WTC11 (cell line): ENCODE measurements around the gene SERPINB6. TPM values are rescaled to one million over a fixed set of nuclear protein-coding genes. Genes with fewer than 3 reads are reported as not detected.

Source experiments
- ATAC-seq: fragments of 200-7000 bp; cut with Tn5 transposase; 2 replicates; pipeline ENCODE4 v1.10.0; 2021; ENCODE audit warnings: mild to moderate bottlenecking, moderate library complexity
- CTCF ChIA-PET: fragments of 300-600 bp; sonication (Branson Sonifier 250); formaldehyde crosslinking; loops from one replicate; lab custom pipeline; 2021; ENCODE audit warnings: antibody characterized with exemption; lab: Charles Lee
- POLR2A ChIA-PET: fragments of 350-600 bp; sonication (Branson Sonifier 250); formaldehyde crosslinking; loops from one replicate; lab custom pipeline; 2021; ENCODE audit warnings: antibody characterized with exemption; lab: Charles Lee
- DNase-seq: peaks from one replicate; pipeline ENCODE4 v3.0.0; 2021; ENCODE audit warnings: low spot score
- H3K27ac Mint-ChIP-seq: 2 replicates; pipeline ENCODE4 v1.8.0; 2021; ENCODE audit warnings: mixed read lengths
- H3K27me3 Mint-ChIP-seq: 2 replicates; pipeline ENCODE4 v1.8.0; 2021; ENCODE audit warnings: low read depth, mild to moderate bottlenecking, moderate library complexity, mixed read lengths
- H3K36me3 Mint-ChIP-seq: 2 replicates; pipeline ENCODE4 v1.8.0; 2021; ENCODE audit warnings: mixed read lengths
- H3K4me1 Mint-ChIP-seq: 2 replicates; pipeline ENCODE4 v1.8.0; 2022; ENCODE audit warnings: mixed read lengths
- H3K4me3 Mint-ChIP-seq: 2 replicates; pipeline ENCODE4 v1.8.0; 2021; ENCODE audit warnings: mild to moderate bottlenecking, moderate library complexity, mixed read lengths
- H3K9me3 Mint-ChIP-seq: 2 replicates; pipeline ENCODE4 v1.8.0; 2021; ENCODE audit warnings: mixed read lengths
- AFF4 ChIP-seq: sonication (generic); formaldehyde crosslinking; IDR thresholded peaks from 2 replicates; pipeline ENCODE4 v1.8.1; 2023; ENCODE audit warnings: mild to moderate bottlenecking, missing genetic modification reagents, borderline replicate concordance
- ELF4 ChIP-seq: sonication (generic); formaldehyde crosslinking; IDR thresholded peaks from 2 replicates; pipeline ENCODE4 v1.8.1; 2022; ENCODE audit warnings: low read depth, mild to moderate bottlenecking, moderate library complexity, missing genetic modification reagents
- EMX1 ChIP-seq: fragments of 250-450 bp; sonication (Bioruptor Pico); IDR thresholded peaks from 2 replicates; pipeline ENCODE4 v1.8.0; 2021; ENCODE audit warnings: mild to moderate bottlenecking
- FOXP1 ChIP-seq: sonication (generic); formaldehyde crosslinking; IDR thresholded peaks from 2 replicates; pipeline ENCODE4 v1.8.0; 2022; ENCODE audit warnings: missing genetic modification reagents, mild to moderate bottlenecking, moderate library complexity, borderline replicate concordance
- GTF2I ChIP-seq: fragments of 250-450 bp; sonication (Bioruptor Pico); conservative IDR thresholded peaks from 2 replicates; pipeline ENCODE4 v1.4.0; 2021; ENCODE audit warnings: mild to moderate bottlenecking
- IRF1 ChIP-seq: sonication (generic); formaldehyde crosslinking; IDR thresholded peaks from 2 replicates; pipeline ENCODE4 v1.8.0; 2023; ENCODE audit warnings: missing genetic modification reagents
- MXD4 ChIP-seq: fragments of 250-450 bp; sonication (Bioruptor Pico); IDR thresholded peaks from 2 replicates; pipeline ENCODE4 v1.8.0; 2021; ENCODE audit warnings: mild to moderate bottlenecking, moderate library complexity, borderline replicate concordance
- NFE2L1 ChIP-seq: sonication (generic); formaldehyde crosslinking; IDR thresholded peaks from 2 replicates; pipeline ENCODE4 v1.8.1; 2023; ENCODE audit warnings: missing genetic modification reagents
- RORB ChIP-seq: fragments of 250-450 bp; sonication (Bioruptor Pico); IDR thresholded peaks from 2 replicates; pipeline ENCODE4 v1.9.0; 2021; ENCODE audit warnings: mild to moderate bottlenecking
- SP1 ChIP-seq: sonication (generic); formaldehyde crosslinking; conservative IDR thresholded peaks from 2 replicates; pipeline ENCODE4 v1.8.1; 2022; ENCODE audit warnings: missing genetic modification reagents
- TP53 ChIP-seq: sonication (generic); formaldehyde crosslinking; IDR thresholded peaks from 2 replicates; pipeline ENCODE4 v1.8.1; 2023; ENCODE audit warnings: mild to moderate bottlenecking, missing genetic modification reagents
- USF2 ChIP-seq: sonication (generic); formaldehyde crosslinking; IDR thresholded peaks from 2 replicates; pipeline ENCODE4 v1.8.1; 2023; ENCODE audit warnings: mild to moderate bottlenecking, missing genetic modification reagents, moderate library complexity
- ZNF232 ChIP-seq: sonication (generic); formaldehyde crosslinking; IDR thresholded peaks from 2 replicates; pipeline ENCODE4 v1.8.0; 2022; ENCODE audit warnings: mild to moderate bottlenecking, missing genetic modification reagents
- total RNA-seq: library from RNA; stranded (reverse); gene quantifications from 3 replicates; pipeline ENCODE4 v1.2.3, GENCODE V29; 2021
- TF ChIP-seq, protein P1 (sequence below): sonication (generic); formaldehyde crosslinking; IDR thresholded peaks from 2 replicates; pipeline ENCODE4 v1.8.0; 2023; ENCODE audit warnings: missing genetic modification reagents, mild to moderate bottlenecking, borderline replicate concordance

Gene SERPINB6
- total RNA-seq, 1 experiment from 2014 or later, result 28.0 TPM

GRCh38 chr6:2915150-2915549 is 56.2 kb downstream of the SERPINB6 start (continued):
- TF ChIP-seq, protein P1, sequence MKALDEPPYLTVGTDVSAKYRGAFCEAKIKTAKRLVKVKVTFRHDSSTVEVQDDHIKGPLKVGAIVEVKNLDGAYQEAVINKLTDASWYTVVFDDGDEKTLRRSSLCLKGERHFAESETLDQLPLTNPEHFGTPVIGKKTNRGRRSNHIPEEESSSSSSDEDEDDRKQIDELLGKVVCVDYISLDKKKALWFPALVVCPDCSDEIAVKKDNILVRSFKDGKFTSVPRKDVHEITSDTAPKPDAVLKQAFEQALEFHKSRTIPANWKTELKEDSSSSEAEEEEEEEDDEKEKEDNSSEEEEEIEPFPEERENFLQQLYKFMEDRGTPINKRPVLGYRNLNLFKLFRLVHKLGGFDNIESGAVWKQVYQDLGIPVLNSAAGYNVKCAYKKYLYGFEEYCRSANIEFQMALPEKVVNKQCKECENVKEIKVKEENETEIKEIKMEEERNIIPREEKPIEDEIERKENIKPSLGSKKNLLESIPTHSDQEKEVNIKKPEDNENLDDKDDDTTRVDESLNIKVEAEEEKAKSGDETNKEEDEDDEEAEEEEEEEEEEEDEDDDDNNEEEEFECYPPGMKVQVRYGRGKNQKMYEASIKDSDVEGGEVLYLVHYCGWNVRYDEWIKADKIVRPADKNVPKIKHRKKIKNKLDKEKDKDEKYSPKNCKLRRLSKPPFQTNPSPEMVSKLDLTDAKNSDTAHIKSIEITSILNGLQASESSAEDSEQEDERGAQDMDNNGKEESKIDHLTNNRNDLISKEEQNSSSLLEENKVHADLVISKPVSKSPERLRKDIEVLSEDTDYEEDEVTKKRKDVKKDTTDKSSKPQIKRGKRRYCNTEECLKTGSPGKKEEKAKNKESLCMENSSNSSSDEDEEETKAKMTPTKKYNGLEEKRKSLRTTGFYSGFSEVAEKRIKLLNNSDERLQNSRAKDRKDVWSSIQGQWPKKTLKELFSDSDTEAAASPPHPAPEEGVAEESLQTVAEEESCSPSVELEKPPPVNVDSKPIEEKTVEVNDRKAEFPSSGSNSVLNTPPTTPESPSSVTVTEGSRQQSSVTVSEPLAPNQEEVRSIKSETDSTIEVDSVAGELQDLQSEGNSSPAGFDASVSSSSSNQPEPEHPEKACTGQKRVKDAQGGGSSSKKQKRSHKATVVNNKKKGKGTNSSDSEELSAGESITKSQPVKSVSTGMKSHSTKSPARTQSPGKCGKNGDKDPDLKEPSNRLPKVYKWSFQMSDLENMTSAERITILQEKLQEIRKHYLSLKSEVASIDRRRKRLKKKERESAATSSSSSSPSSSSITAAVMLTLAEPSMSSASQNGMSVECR (CRISPR knock-in tag), result no peak
- TF ChIP-seq AFF4 (CRISPR knock-in tag) (no peak), SP1 (CRISPR knock-in tag) (no peak), USF2 (CRISPR knock-in tag) (no peak), ZNF232 (CRISPR knock-in tag) (no peak), NFE2L1 (CRISPR knock-in tag) (no peak)

DNA sequence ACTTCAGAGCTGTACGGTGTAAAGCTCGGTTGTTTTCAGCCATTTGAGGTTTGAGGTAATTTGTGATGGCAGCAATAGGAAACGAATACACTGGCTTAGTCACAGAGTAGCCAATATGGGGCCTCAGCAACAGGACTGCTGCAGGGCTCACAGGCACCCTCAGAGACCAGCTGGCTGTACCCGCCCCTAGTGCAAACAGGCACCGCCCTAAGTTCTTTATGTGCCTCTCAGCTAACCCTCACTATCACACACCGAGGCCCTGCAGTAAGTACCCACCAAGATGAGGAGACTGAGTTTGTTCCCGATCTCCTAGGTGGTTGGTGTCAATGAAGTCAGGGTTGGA is 57.1 kb downstream of the SERPINB6 start:
- no peak for DNase-seq
- H3K27me3 Mint-ChIP-seq, result peaks cover 4% of the 10 kb centered on the region
- TF ChIP-seq TP53 (CRISPR knock-in tag), result no peak
- no peak for TF ChIP-seq IRF1 (CRISPR knock-in tag)
- no peak for TF ChIP-seq ELF4
- TF ChIP-seq MXD4 (CRISPR knock-in tag), result no peak
- no peak for TF ChIP-seq GTF2I (CRISPR knock-in tag)
- TF ChIP-seq RORB (CRISPR knock-in tag), result no peak
- TF ChIP-seq, all 79 proteins: peak for 0
- ChIA-PET POLR2A (no interaction called here), CTCF (interaction anchor here (0.9 to 3.8 kb wide), 8 partner anchors 17 to 131 kb away, joined by 3 to 26 read pairs (median 6); no protein-coding TSS in a partner anchor)
- peaks cover 69% of the 10 kb centered on the region for H3K4me1 Mint-ChIP-seq
- H3K4me3 Mint-ChIP-seq, result no peak overlapping the region
- H3K27ac Mint-ChIP-seq, result no peak overlapping the region
- H3K36me3 Mint-ChIP-seq, result peaks cover 3% of the 10 kb centered on the region
- ATAC-seq, result peak; percentile 12; the same call in 1 of the 2 replicates
- peaks cover 3% of the 10 kb centered on the region for H3K9me3 Mint-ChIP-seq

GRCh38 chr6:2913621-2914317 is 57.6 kb downstream of the SERPINB6 start:
- no peaks in the 10 kb centered on the region for H3K9me3 Mint-ChIP-seq
- no peak overlapping the region for H3K4me3 Mint-ChIP-seq
- ChIA-PET POLR2A (no interaction called here), CTCF (interaction anchor here (0.9 to 3.8 kb wide), 7 partner anchors 17 to 130 kb away, joined by 3 to 26 read pairs (median 7); no protein-coding TSS in a partner anchor)
- TF ChIP-seq FOXP1 (CRISPR knock-in tag) (no peak), EMX1 (no peak)
- no peaks in the 10 kb centered on the region for H3K36me3 Mint-ChIP-seq
- no peak for DNase-seq
- no peaks in the 10 kb centered on the region for H3K27me3 Mint-ChIP-seq
- no peak for ATAC-seq
- peaks cover 70% of the 10 kb centered on the region for H3K4me1 Mint-ChIP-seq
- H3K27ac Mint-ChIP-seq, result peak overlapping the region; percentile 61; the same call in 1 of the 2 replicates
